SK-N-SH treated with all-trans-retinoic acid at 6 μM for 48 hours (cell line): ENCODE data around the gene NTM.

Source experiments
- CREB5 ChIP-seq: fragments of 250-450 bp; sonication (Bioruptor Pico); IDR thresholded peaks from 2 replicates; pipeline ENCODE4 v1.5.1; 2020; ENCODE audit warnings: low read depth, mild to moderate bottlenecking, moderate library complexity
- CSDC2 ChIP-seq: fragments of 250-450 bp; sonication (Bioruptor Pico); IDR thresholded peaks from 2 replicates; pipeline ENCODE4 v1.5.0; 2020; ENCODE audit warnings: mild to moderate bottlenecking, moderate library complexity
- CSRNP3 ChIP-seq: fragments of 250-450 bp; sonication (Bioruptor Pico); IDR thresholded peaks from 2 replicates; pipeline ENCODE4 v1.5.1; 2021; ENCODE audit warnings: mild to moderate bottlenecking, moderate library complexity
- PATZ1 ChIP-seq: fragments of 250-450 bp; sonication (Bioruptor Pico); IDR thresholded peaks from 2 replicates; pipeline ENCODE4 v1.8.0; 2020; ENCODE audit warnings: mild to moderate bottlenecking, moderate library complexity, borderline replicate concordance
- RARB ChIP-seq: fragments of 250-450 bp; sonication (Bioruptor Pico); IDR thresholded peaks from 2 replicates; pipeline ENCODE4 v1.8.0; 2021; ENCODE audit warnings: mild to moderate bottlenecking, moderate library complexity
- SNAI2 ChIP-seq: fragments of 250-450 bp; sonication (Bioruptor Pico); IDR thresholded peaks from 2 replicates; pipeline ENCODE4 v1.5.0; 2020; ENCODE audit warnings: mild to moderate bottlenecking, moderate library complexity
- TCF4 ChIP-seq: fragments of 250-450 bp; sonication (Bioruptor Pico); IDR thresholded peaks from 2 replicates; pipeline ENCODE4 v1.8.0; 2021; ENCODE audit warnings: mild to moderate bottlenecking, moderate library complexity, borderline replicate concordance
- ZFP3 ChIP-seq: fragments of 250-450 bp; sonication (Bioruptor Pico); IDR thresholded peaks from 2 replicates; pipeline ENCODE4 v1.5.0; 2020; ENCODE audit warnings: mild to moderate bottlenecking, moderate library complexity
- ZNF565 ChIP-seq: fragments of 450-650 bp; formaldehyde crosslinking; conservative IDR thresholded peaks from 2 replicates; pipeline ENCODE4 v1.5.0; 2020; ENCODE audit warnings: low read depth, mild to moderate bottlenecking, moderate library complexity
- ZNF70 ChIP-seq: fragments of 450-650 bp; formaldehyde crosslinking; IDR thresholded peaks from 2 replicates; pipeline ENCODE4 v1.5.0; 2020; ENCODE audit warnings: mild to moderate bottlenecking, moderate library complexity
- ZNF8 ChIP-seq: fragments of 450-650 bp; formaldehyde crosslinking; IDR thresholded peaks from 2 replicates; pipeline ENCODE4 v1.5.0; 2020; ENCODE audit warnings: mild to moderate bottlenecking, moderate library complexity

- TF ChIP-seq TCF4 = no peak
- TF ChIP-seq CREB5 = no peak
- no peak for TF ChIP-seq ZNF565 (CRISPR knock-in tag)
- no peak for TF ChIP-seq CSDC2 (CRISPR knock-in tag)
- TF ChIP-seq SNAI2 = no peak
- TF ChIP-seq ZNF8 (CRISPR knock-in tag) = no peak
- TF ChIP-seq RARB (CRISPR knock-in tag) = no peak
- TF ChIP-seq PATZ1 (CRISPR knock-in tag) = no peak
- no peak for TF ChIP-seq ZFP3 (CRISPR knock-in tag)
- TF ChIP-seq ZNF70 = no peak
- no peak for TF ChIP-seq CSRNP3
Measured at GRCh38 chr11:131327421-131327820, 43.0 kb upstream of the NTM start.
